Subcutaneous adipose tissue (tissue), 4 donors: ENCODE data around the gene NINL. TPM values are rescaled to one million over a fixed set of nuclear protein-coding genes. Genes with fewer than 3 reads are reported as not detected.

Experiments used
- total RNA-seq, 4 donors: library from RNA; depleted of rRNA; stranded (reverse); fragments of >200 nt; gene quantifications; one replicate each; pipeline ENCODE4 v1.1.0, GENCODE V29; 2016
- TF ChIP-seq, protein P1 (sequence below): fragments of 450-650 bp; IDR thresholded peaks from one replicate; pipeline ENCODE4 v1.5.1; 2016; ENCODE audit warnings: low read depth, mild to moderate bottlenecking, control low read depth, antibody characterized with exemption, moderate library complexity

The NINL gene
- total RNA-seq, 4 donors from 2014 or later = 4.6 to 10.0 (median 4.8) TPM

DNA sequence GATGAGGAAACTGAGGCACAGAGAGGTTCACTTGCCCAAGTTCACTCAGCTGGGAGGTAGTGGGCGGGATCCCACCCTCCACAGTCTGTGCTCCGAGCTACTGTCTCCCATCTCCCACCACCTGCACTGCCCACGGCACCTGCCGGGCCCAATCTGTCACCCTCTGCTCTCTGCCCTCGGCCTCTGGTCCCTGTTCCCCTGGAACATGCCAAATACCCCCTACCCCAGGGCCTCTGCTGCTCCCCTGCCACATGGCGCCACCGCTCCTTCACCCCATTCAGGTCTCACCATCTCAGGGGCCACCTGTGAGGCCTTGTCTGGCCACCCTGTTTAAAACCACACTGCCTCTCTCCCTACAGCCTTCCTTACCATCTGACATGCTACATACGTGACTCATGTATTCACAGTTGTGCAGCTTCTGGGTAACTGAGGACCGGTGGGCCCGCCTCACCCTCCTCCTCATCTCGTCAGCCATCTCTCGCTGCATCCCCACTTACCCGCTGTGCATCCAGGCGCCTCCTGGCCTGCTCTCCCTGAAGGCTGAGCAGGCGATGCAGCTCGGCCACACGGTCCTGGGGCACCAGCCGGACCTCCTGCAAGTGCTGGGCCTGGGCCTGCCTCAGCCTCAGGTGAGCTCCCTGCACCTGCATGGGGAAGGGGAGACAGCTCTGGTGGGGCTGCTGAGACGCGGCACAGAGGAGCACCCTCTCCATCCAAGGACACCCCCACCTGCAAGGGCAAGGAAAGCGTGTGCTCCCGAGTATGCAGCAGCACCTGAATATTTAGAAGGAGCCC lies 127.2 kb downstream of the NINL start:
- TF ChIP-seq, protein P1, sequence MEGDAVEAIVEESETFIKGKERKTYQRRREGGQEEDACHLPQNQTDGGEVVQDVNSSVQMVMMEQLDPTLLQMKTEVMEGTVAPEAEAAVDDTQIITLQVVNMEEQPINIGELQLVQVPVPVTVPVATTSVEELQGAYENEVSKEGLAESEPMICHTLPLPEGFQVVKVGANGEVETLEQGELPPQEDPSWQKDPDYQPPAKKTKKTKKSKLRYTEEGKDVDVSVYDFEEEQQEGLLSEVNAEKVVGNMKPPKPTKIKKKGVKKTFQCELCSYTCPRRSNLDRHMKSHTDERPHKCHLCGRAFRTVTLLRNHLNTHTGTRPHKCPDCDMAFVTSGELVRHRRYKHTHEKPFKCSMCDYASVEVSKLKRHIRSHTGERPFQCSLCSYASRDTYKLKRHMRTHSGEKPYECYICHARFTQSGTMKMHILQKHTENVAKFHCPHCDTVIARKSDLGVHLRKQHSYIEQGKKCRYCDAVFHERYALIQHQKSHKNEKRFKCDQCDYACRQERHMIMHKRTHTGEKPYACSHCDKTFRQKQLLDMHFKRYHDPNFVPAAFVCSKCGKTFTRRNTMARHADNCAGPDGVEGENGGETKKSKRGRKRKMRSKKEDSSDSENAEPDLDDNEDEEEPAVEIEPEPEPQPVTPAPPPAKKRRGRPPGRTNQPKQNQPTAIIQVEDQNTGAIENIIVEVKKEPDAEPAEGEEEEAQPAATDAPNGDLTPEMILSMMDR = no peak

DNA sequence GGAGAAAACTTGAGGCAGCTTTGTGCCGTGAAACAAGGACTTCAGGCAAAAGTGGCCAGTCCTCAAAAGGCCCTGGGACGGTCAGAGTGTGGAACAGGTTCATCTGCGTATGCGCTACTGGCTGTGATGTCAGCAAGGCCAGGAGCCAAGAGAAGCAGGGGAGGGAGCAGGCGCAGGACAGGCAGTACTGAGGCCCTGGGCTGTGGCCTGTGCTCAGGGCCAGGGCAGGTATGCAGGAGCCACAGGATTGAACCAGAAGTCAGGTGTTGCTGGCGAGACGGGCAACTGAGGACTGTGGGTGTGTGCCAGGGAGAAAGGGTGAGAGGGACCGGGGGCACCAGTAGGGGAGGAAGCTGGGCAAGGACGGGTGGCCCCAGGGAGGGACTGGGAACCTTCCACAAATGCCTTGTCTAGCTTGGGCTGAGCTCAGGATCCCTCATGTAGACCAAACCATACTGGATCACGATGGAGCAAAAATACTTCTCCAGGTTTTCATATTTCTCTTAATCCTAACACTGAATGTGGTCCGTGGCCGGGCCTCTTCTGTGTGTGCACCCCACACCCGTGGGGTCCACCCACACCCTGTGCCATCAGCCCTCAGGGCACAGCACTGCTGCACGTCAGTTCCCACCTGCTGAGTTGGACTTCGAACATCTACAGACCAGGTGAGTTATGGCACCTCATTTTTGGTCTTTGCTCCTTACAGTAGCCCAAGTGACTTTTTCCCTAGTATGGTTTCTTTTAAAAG lies 131.0 kb downstream of the NINL start:
- TF ChIP-seq, protein P1 = no peak

DNA sequence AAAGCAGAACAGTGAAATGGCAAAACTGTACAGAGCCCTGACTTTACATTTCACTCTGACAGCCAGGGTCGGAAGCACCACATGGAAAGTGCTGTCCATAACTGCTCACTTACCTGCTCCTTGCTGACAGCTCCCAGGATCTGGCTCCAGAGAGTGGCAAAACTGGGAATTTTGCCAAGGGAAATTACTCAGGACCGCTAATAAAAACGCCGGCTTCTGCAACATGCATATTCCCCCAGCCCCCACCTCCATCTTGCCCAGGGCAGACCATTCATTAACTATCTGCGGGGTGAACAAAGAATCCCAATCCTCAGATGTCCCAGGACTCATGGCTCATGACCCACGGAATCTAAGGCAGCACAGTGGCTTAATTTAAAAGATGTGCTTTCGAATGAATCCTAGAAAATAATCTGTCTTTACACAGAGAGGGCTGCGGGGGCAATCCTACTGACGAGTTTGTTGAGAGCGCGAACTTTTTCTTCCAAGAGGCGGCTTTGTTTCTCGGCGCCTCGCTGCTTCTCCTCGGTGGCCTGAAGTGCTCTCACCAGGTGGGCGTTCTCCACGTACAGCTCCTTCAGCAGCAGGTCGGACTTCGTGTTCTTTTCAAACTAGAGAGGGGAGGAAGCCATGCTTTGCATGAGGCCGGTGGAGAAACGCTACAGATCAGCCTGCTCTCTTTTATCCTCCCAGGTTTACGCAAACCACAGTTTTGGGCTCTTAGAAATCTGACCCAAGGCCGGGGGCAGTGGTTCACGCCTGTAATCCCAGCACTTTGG lies 132.1 kb downstream of the NINL start:
- TF ChIP-seq, protein P1 = no peak

DNA sequence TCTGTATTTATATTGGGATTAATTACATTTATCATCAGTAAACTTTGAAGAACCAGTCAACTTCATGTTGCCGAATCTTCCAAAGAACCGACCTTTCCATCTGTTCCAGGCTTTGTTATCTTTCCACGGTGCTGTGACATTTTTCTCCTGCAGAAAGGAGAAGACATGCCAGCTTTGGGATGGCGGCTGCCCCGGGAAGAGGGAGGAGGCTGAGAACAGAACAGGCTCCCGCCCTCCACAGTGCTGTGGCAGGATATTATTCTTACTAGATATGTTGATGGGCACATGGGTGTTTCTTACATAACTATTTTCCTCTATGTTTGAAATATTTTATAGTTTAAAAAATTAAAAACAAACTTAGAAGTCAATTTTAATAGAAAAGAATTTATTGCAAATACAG lies 133.0 kb downstream of the NINL start:
- TF ChIP-seq, protein P1 = no peak

DNA sequence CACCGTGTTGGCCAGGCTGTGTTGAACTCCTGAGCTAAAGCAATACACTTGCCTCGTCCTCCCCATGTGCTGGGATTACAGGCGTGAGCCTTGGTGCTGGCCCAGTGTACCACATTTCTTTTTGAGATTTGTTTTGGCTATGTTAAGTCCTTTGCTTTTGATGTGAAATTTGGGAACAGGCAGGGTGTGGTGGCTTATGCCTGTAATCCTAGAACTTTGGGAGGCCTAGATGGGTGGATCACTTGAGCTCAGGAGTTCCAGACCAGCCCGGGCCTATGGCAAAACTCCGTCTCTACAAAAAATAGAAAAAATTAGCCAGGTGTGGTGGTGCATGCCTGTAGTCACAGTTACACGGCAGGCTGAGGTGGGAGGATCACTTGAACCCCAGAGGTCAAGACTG lies 137.7 kb downstream of the NINL start:
- TF ChIP-seq, protein P1 = no peak

DNA sequence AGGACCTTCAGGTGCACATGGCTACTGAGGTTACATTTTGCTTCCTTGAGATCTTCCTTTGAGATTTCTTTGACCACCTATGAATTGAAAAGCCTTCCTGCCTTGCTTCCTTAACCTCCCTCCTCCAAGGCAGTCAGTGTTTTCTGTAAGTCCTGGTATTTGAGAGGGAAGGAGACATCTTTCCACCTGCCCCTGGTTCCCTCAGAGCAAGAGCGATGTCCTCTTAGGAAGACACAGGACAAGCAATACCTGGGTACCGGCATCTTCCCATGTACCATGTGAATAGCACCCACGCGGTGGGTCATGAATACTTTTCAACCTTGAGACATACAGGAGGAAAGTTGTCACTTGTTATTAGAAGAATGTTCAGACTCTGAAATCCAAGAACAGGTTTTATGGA lies 140.8 kb downstream of the NINL start:
- TF ChIP-seq, protein P1 = no peak

DNA sequence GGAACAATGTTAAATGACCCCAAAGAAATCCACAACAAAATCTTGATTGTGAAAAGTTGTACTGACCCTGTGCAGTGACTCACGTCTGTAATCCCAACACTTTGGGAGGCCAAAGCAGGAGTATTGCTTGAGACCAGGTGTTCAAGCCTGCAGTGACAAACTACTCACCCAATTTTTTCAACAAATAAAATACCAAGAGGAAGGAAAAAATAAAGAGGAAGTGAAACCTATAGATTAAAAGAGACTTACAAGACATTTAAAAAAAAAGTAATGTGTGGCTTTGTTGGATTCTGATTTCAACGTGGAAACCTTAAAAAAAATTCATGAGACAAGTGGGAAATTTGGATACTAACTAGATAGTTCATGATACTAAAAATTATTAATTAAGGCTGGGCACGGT lies 146.0 kb downstream of the NINL start:
- TF ChIP-seq, protein P1 = no peak
